Stimulated activated CD8-positive, alpha-beta memory T cell treated with anti-CD3 and anti-CD28 coated beads, Interleukin-2, amount 100 ng/mL, for 48 hours (primary cell): ENCODE results near the gene PDHB.
"Not testable (repeated sequence)": the region's sequence is repeated elsewhere in the genome, so short reads cannot be mapped to it uniquely, and the experiment has no call there.

ENCODE experiments used
- DNase-seq, 2 donors: peaks; one replicate each; pipeline ENCODE4 v3.0.0-alpha.2; 2020; ENCODE audit warnings: low read depth in 2 of 2

PDHB gene

GRCh38 chr3:58433400-58434167, at the start of gene PDHB:
PDHB (minus strand) TSS chr3:58433832; CDS start chr3:58433809, 23 bp downstream.
- peak; percentile 85 for DNase-seq

- DNase-seq = no peak
Observed at GRCh38 chr3:58482917-58483636, 49.4 kb upstream of the PDHB start.

- DNase-seq = no peak
Observed at GRCh38 chr3:58480309-58480708, 46.7 kb upstream of the PDHB start.

- DNase-seq = no peak
Observed at GRCh38 chr3:58478781-58479180, 45.1 kb upstream of the PDHB start.

- no peak for DNase-seq
Observed at GRCh38 chr3:58474967-58475578, 41.4 kb upstream of the PDHB start.

- no peak for DNase-seq
Observed at GRCh38 chr3:58474348-58474911, 40.8 kb upstream of the PDHB start.

GRCh38 chr3:58473275-58473674, 39.6 kb upstream of the PDHB start:
- no peak for DNase-seq

- DNase-seq = peak; percentile 14 to 50
Observed at GRCh38 chr3:58471025-58471887, 37.6 kb upstream of the PDHB start.

- DNase-seq = no peak
Observed at GRCh38 chr3:58470363-58471024, 36.9 kb upstream of the PDHB start.

- no peak for DNase-seq
Observed at GRCh38 chr3:58469096-58469495, 35.5 kb upstream of the PDHB start.

GRCh38 chr3:58466899-58467563, 33.4 kb upstream of the PDHB start:
- DNase-seq = no peak

GRCh38 chr3:58464866-58465265, 31.2 kb upstream of the PDHB start:
- DNase-seq = no peak

GRCh38 chr3:58463942-58464271, 30.3 kb upstream of the PDHB start:
- DNase-seq = no peak

GRCh38 chr3:58463181-58463941, 29.7 kb upstream of the PDHB start:
- peak; percentile 71 to 73 for DNase-seq

- no peak for DNase-seq
Observed at GRCh38 chr3:58462829-58463180, 29.2 kb upstream of the PDHB start.

- no peak for DNase-seq
Observed at GRCh38 chr3:58459160-58459559, 25.5 kb upstream of the PDHB start.

GRCh38 chr3:58452176-58452575, 18.5 kb upstream of the PDHB start:
- no peak for DNase-seq

GRCh38 chr3:58441514-58442450, 8.2 kb upstream of the PDHB start:
- DNase-seq = no peak

GRCh38 chr3:58440996-58441355, 7.3 kb upstream of the PDHB start:
- DNase-seq = not testable (repeated sequence)
